Daoy (cell line): ENCODE data around the gene GJA9. TPM values are rescaled to one million over a fixed set of nuclear protein-coding genes. Genes with fewer than 3 reads are reported as not detected.
A peak's percentile ranks its signal among the peaks of the same experiment; 100 is the strongest.
"Not testable (repeated sequence)": the region's sequence is repeated elsewhere in the genome, so short reads cannot be mapped to it uniquely, and the experiment has no call there.

Experiments
- DNase-seq: peaks from one replicate; pipeline ENCODE4 v3.0.0-alpha.2; 2015; ENCODE audit warnings: low read depth
- total RNA-seq: library from RNA; depleted of rRNA; stranded (reverse); fragments of >200 nt; shearing (Covaris generic); gene quantifications from 2 replicates; pipeline ENCODE4 v1.2.3, GENCODE V29; 2014

Gene GJA9
- total RNA-seq, 1 experiment from 2014 or later: not detected

DNA sequence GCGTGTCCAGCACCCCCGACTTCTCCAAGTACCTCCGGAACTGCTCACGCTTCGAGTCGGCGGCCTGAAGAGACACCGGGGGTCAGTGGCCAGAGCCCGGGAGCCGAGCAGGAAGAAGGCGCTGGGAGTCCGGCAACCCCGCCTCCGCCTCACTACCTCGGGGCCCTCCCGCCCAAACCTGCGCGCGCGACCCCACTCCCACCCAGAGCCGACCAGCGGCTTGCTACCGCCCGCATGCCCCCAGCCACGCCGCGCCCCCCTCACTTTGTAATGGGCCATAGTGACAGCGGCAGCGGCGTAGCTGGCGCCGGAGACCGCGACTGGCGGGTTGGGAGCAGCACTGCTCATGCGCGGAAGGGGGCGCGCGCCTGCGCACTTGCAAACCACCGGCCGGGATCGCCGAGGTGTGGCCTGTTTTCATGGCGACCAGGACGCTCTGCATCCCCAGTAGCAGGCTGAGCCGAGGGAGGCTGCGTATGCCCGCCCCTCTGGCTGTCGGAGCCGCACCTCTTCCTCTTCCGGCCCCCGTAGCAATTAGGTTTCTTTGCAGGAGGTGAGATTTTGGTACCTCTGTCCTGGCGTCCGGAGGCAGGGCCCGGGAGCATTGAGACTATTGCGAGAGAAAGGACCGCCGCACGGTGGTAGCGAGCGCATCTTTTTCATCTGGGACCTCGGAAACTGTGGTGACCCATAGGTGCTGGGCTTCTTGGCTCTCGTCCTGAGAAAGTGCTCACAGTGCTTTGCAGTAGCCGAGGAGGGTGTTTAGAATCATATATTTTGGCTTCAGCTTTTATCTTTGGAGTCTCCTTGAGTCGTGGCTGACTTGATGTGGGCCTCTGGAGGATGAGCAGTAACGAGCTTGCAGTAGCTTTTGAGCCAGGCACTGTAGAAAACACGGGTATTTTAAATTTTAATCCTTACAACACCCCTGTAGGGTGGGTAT is 8.1 kb downstream of the GJA9 start, which contains the start of gene MYCBP:
MYCBP (minus strand) TSS at position 322 of the 943 bp plus-strand sequence; CDS start at position 279, 43 bp downstream.
- peak; percentile 99 for DNase-seq

DNA sequence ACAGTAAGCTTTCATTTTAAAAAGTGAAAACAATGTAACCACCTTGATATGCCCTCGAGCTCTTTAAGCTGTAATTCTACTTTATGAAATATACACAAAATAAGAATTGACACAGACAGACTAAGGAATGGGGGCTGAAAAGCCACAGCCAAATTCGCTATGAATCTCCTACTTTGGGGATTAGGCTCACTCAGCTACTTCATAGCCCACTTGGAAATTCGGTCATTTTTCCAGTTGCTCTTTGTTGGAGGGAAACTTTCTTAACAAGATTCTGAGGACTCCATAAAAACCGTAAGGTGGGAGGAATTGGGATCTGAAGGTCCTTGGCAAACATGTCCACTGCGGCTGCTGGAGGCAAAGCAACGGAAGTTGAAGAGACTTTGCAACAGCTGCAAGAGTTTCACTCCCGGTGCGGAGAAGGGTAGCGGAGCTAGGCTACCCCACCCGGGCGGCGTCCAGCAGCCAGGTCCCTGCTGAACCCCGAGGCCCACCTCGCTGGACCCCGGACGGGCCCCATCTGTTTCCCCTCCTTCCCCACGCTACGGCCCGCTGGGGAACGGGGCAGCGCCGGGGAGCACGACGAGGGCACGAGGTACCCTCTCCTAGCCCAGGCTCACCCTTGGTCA is 8.9 kb downstream of the GJA9 start:
- peak; percentile 39 for DNase-seq

DNA sequence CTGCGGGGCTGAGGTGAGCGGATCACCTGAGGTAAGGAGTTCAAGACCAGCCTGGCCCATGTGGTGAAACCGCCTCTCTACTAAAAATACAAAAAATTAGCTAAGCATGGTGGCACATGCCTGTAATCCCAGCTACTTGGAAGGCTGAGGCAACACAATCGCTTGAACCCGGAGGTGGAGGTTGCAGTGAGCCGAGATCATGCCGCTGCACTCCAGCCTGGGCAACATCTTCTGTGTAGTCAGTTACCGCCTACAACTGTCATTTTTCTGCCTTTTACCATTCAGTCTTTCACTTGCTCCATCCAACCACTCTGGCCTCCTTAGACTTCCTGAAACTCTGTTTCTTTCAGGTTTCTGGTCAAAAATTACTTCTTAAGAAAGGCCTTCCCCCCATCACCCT is 10.4 kb downstream of the GJA9 start:
- DNase-seq: no peak

DNA sequence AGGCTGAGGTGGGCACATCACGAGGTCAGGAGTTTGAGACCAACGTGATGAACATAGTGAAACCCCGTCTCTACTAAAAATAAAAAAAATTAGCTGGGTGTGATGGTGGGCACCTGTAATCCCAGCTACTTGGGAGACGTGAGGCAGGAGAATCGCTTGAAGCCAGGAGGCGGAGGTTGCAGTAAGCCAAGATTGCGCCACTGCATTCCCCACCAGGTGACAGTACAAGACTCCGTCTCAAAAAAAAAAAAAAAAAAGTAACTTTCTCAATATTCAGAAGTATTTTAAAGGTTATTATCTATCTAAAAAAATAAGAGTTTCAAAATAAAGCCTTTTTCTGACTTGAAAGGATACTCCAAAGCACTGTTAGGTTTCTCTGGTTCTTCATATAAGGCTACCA is 14.2 kb downstream of the GJA9 start:
- no peak for DNase-seq

DNA sequence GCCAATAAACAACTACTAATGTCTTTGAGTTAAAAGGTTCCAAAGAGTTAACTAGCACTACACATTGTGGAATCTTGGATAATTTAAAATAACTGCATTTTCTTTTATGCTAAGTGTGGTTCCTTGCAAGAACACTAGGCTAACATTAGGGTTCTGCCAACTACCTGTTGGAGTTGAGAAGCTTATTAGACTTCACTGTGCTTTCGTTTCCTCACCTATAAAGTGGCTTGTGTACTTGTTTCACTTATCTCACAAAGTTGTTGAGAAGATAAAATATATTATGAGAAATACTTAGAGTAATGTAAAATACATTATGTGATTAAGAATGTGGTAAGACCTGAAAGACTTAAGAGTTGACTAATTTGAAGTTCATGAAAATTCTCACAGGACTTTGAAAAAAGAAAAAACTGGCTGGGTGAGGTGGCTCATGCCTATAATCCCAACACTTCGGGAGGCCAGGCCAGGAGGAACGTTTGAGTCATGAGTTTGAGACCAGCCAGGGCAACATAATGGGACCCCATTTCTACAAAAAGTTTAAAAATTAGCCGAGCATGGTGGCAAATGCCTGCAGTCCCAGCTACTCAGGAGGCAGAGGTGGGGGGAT is 16.2 kb downstream of the GJA9 start:
- DNase-seq: no peak

DNA sequence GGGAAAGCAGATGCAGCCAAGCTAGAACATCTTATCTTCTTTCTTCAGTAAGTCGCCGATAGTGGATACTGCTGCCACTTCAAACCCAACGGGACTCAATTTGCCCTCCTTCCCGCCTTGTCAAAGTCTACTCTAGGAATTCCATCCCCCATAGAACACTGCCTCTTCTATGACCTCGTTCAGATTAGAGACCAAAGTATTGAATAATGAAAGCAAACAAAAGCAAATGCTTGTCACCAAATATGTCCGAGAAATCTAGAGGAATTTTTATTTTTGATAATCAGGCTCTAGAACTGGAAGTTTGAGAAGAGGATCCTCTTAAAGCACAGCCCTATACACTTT is 21.0 kb downstream of the GJA9 start:
- no peak for DNase-seq

DNA sequence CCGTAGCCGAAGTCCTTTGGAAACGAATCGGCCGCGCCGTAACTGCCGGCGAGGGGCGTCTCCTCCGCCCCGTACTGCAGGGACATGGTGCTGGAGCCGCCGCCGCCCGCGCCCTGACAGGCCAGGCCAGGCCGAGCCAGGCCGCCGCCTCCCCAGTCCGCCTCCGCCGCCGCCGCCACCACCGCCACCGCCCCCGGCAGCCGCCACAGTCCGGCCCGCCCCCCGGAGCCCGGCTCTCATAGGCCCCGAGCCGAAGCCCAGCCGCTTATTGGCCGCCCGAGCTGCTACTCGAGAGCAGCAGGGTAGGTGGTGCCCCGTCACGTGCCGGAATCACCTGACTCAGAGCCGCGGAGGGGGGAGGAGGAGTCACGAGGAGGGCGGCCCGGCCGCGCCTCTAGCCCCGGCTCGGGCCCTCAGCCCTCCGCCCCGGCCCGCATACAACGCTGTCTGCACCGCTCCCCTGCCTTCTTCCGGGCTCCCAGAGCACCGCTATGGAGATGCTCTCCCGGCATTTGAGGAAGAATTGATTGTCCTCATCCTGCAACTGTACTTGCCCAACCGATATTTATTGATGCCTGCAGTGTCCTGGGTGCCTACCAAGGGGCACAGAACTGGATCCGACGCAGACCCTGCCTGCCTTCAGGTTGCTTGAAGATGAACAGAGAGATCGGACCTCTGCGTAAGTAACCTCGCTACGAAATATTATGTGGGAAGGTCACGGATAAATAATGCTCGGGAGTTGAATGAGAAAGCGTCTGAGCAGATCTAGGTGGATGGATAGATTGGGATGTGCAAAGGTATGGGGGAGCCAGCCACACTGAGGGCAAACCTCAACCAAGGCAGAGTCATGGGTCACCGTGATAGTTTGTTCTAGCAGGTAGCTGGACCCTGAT is 21.6 kb downstream of the GJA9 start, which contains the start of gene RRAGC:
RRAGC (minus strand) TSS at position 212 of the 893 bp plus-strand sequence; CDS start at position 86, 126 bp downstream.
- DNase-seq: peak; percentile 100

DNA sequence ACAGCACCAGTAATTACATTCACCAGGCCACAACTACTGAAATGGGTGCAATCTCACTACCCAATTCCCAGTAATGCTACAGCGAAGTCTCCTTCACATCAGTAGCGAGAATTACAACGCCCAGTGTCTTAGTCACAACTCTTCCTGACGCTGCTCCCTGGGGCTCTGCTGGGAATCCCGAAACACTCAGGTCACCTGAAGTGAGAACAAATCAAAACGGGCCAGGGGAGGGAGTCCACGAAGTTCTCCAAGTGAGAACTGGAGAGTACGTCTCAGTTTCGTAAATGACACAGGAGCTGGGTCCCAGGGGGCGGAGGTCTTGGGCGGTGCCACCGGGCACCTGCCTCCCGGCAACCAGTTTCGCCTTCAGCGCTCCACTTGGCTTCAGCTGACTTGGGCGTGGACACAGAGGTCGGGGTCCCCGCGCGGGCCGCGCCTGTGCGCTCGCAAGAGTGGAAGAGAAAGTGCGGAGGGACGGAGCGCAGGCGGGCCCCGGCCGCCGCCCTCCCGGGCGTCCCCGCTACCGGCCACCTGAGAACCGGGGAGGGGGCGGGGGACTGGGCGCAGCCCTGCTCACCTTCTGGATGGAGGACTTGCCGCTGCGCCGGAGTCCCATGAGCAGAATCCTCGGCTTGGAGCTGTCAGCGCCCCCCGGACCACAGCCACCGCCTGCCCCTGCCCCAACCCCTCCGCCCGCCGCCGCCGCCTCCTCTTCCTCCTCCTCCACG is 22.4 kb downstream of the GJA9 start:
- DNase-seq: peak; percentile 51

DNA sequence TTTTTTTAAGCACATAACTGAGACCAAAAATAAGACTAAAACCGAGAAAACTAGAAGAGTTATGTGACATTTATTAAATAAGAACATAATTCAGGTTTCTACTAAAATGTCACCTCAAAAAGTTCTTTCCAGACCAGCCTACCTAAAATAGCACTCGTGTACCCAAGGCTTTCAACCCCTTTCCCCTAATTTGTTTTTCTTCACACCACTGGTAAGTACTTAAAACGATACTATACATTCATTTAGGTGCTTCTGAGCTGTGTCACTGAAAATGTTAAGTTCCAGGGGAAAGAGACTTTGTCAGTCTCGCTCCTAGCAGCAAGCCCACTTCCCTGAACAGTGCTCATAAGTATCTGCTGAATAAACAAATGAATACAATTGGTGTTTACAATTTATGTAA is 28.6 kb downstream of the GJA9 start:
- DNase-seq: no peak

DNA sequence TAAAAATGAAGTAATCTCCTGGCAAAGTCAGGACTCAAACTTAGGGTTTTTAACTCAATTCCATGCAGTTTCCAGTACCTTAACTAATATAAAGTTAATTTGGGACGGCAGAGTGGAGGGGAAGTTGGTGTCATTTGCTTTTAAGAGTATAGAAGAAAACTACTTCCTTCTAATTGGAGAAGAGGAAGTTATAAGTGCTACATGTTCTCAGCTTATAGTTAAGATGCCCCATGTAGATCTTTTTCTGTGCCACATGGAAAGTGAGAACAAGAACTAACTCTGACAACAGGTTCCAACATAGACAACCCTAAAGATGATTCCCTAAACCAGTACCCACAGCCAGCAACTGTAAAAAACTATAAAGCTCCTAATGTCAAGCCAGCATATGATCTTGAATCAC is 33.3 kb downstream of the GJA9 start:
- no peak for DNase-seq

DNA sequence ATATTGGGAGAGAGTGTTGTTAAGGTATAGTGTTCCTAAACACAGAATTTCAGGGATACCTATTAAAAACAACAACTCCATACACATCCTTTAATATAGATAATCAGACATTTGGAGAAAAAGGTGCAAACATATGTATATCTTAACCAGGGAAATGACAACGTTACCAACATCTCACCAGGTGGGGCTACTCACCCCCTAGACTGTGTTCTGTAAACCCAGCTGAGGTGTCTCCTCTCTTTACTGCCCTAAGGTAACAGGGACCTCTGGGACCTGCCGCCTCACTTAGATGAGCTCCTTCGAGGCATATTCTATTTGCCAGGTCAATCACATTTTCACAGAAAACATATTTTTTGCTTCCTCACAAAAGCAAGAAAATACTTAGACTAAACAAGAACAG is 35.2 kb downstream of the GJA9 start:
- DNase-seq: no peak

DNA sequence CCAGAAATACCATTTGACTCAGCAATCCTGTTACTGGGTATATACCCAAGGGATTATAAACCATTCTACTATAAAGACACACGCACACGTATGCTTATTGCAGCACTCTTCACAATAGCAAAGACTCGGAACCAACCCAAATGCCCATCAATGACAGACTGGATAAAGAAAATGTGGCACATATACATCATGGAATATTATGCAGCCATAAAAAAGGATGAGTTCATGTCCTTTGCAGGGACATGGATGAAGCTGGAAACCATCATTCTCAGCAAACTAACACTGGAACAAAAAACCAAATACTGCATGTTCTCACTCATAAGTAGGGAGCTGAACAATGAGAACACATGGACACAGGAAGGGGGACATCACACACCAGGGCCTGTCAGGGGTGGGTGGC is 36.3 kb downstream of the GJA9 start:
- not testable (repeated sequence) for DNase-seq

DNA sequence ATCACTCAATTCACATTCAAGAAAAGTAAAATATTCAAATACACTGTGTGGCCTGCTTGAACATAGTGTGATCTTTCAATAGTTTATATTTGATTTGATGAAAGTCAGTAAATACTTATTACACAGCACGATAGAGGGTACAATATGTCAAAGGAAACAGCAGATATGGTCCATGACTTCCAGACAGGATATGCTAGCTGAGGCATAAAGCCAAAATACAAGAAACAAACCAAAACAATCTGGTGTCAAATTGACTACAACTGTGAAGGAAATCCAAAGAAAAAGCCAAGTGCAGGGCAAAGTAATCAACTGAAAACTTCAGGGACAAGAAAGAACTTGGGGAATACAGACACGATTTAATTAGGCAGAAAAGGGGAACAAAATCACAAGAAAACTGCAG is 41.1 kb downstream of the GJA9 start:
- DNase-seq: no peak

DNA sequence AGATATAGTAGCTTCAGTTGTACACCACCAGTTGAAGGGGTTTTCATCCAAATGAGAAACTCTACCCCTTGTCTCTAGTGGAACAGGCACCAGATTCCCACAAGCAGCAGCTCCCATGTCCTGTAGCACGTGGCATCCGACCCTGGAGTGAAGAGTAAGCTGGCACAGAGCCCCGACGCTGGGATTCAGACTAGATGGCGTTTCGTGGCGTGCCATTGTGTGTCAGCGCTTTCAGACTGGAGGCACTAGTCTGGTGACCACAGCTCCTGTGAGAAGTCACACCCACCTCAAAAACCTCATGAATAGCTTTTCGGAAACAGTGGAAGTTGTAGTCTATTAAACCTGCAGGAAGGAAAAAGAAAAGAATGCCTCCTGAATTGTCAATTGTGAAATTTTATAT is 42.0 kb downstream of the GJA9 start:
- no peak for DNase-seq

DNA sequence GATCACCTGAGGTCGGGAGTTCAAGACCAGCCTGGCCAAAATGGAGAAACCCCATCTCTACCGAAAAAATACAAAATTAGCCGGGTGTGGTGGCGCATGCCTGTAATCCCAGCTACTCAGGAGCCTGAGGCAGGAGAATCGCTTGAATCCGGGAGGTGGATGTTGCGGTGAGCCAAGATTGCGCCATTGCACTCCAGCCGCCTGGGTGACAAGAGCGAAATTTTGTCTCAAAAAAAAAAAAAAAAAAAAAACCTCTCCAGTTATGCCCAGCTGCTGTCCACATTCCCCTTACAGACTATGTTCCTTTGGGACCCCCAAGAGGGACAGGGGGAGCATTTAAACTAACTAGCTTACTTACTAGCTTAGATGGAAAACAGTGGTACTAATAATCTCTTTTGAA is 45.1 kb downstream of the GJA9 start:
- not testable (repeated sequence) for DNase-seq

DNA sequence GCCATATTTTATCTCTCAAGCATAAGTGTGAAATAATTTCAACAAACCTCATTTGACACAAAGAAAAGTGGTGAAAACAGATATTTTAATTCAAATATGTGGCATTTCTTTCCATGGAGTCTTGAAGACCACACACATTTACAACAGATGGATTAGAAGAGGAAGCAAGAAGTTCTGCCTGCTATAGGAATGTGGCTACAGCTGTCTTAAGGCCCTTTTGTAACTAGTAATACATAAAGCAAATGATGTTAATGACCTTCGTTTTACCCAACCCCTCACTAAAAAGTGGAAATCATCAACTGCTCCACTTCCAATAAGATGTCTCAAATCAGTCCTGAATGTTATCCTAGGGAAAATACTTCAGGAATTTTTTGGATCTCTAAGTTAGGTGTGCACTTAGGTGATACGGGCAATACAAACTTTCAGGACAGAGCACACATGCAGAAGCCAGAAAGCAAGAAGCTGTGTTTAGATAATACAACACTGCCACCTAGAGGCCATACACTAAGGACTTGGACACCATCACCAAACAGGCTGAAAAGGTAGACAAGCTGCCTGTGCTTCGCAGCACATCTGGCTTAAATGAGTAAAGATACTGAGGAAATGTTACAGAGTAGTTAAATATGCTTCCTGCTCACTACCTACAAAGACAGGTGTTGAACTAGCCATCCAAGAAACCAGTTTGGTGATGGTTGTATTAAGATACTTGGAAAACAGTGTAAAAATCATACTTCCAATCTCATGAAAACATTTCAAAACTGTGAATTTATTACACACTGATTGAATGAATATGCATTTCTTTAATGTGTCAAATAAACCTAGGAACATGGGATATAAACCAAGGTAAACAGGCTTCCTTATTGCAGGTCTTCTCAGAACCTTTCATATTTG is 46.2 kb downstream of the GJA9 start:
- DNase-seq: peak; percentile 79

DNA sequence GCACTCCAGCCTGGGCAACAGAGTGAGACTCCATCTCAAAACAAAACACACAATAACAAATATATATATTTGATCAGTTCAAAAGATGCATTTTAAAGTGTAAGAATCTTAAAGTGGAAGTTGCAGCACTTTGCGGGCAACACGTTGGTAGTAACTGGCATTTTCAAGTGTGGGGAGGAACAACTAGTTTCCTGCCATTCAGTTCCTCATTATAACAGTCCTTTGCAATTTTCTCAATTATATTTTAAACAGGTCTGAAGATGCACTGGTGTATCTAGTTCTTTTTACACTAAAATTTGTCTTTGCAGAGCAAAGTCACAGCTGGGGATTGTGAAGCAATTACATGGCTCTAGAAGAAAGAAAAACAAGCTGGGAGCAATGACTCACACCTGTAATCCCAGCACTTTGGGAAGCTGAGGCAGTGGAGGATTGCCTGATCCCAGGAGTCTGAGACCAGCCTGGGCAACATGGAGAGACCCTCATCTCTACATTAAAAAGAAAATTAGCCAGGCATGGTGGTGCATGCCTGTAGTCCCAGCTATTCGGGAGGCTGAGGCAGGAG is 47.1 kb downstream of the GJA9 start:
- DNase-seq: peak; percentile 17

DNA sequence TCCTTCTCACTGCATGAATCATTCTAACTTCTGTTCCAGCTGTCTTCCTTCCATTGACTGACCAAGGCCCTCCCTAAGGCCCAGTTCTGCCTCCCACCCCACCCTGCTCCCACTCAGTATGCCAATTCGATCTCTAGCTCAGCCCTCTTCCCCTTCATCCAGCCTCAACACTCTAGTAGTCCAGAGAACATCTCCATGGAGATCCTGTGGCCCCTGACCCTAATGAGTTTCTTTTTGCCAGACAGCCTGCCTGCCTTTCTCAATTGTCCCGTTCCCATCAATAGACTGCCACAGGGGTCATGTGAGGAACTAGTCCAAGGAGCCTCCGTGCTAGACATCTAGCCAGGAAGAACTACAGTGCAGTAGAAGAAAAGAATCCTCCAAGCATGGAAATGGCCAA is 48.2 kb downstream of the GJA9 start:
- DNase-seq: no peak

DNA sequence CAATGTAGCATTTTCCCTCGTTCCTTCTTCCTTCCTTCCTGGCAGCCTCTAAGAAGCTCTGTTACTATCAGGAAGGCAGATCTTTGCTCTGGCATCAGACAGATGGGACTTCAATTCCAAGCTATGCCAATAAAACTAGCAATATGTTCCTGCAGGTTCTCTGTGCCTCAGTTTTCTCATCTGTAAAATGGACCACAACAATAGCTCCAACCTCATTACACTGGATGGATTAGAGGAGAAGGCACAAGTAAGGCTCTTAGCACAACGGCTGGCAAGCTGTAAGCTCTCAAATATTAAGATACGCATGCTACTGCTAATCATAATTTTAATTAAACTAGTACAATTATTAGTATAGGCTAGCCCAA is 49.0 kb downstream of the GJA9 start:
- DNase-seq: no peak
